Astrocyte (in vitro differentiated cells and primary cell): ENCODE measurements around the gene CTNND2.

Source experiments
- EZH2 ChIP-seq: IDR thresholded peaks from 2 replicates; pipeline ENCODE4 v1.6.1; 2012; ENCODE audit warnings: mild to moderate bottlenecking, low read length, inconsistent platforms; ENCODE audit not compliant: insufficient read depth
- TF ChIP-seq, protein P1 (sequence below): IDR thresholded peaks from 2 replicates; pipeline ENCODE4 v1.5.1; 2011; ENCODE audit warnings: low read depth, mild to moderate bottlenecking, inconsistent platforms, low read length, moderate library complexity; ENCODE audit not compliant: insufficient read depth

DNA sequence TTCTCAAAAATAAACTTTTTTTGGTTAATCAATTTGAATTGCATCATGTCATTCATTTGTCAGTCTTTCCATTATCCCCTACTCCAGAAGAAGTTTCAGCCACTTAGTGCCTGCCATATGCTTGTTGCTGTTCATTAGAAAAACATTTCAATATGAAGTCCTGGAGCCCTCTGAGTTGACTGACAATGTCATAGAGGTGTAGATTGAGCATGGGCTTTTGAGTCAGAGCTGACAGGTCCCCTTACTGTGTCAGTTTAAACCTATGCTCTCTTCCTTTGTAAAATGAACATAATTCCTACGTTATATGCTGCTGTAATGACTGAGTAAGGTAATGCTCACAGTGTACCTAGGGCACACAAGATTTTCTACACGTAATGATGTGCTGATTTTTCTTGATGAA, 114.0 kb downstream of the CTNND2 start:
- TF ChIP-seq, protein P1, sequence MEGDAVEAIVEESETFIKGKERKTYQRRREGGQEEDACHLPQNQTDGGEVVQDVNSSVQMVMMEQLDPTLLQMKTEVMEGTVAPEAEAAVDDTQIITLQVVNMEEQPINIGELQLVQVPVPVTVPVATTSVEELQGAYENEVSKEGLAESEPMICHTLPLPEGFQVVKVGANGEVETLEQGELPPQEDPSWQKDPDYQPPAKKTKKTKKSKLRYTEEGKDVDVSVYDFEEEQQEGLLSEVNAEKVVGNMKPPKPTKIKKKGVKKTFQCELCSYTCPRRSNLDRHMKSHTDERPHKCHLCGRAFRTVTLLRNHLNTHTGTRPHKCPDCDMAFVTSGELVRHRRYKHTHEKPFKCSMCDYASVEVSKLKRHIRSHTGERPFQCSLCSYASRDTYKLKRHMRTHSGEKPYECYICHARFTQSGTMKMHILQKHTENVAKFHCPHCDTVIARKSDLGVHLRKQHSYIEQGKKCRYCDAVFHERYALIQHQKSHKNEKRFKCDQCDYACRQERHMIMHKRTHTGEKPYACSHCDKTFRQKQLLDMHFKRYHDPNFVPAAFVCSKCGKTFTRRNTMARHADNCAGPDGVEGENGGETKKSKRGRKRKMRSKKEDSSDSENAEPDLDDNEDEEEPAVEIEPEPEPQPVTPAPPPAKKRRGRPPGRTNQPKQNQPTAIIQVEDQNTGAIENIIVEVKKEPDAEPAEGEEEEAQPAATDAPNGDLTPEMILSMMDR = no peak
- TF ChIP-seq EZH2 = no peak
